Smooth muscle cell (in vitro differentiated cells): ENCODE data around the gene SLC22A3. TPM values are rescaled to one million over a fixed set of nuclear protein-coding genes. Genes with fewer than 3 reads are reported as not detected.

Experiments used
- DNase-seq: peaks from one replicate; lab custom pipeline; 2025; ENCODE audit not compliant: unreplicated experiment; lab: John Stamatoyannopoulos, UW
- H2AFZ ChIP-seq: fragments of 200-600 bp; sonication (generic); 2 replicates; pipeline ENCODE4 v1.6.0; 2016; ENCODE audit warnings: antibody characterized with exemption, low read depth, mild to moderate bottlenecking
- H3F3A ChIP-seq: fragments of 200-600 bp; sonication (generic); 2 replicates; pipeline ENCODE4 v1.6.0; 2017; ENCODE audit warnings: antibody characterized with exemption, low read depth
- H3K27ac ChIP-seq: fragments of 200-600 bp; sonication (generic); 2 replicates; pipeline ENCODE4 v1.5.1; 2016; ENCODE audit warnings: low read depth, mild to moderate bottlenecking
- H3K27me3 ChIP-seq: fragments of 200-600 bp; sonication (generic); 2 replicates; pipeline ENCODE4 v1.6.1; 2016; ENCODE audit warnings: low read depth, mild to moderate bottlenecking
- H3K36me3 ChIP-seq: fragments of 200-600 bp; sonication (generic); 2 replicates; pipeline ENCODE4 v1.5.1; 2016; ENCODE audit warnings: low read depth
- H3K4me1 ChIP-seq: fragments of 200-600 bp; sonication (generic); 2 replicates; pipeline ENCODE4 v1.5.1; 2016; ENCODE audit warnings: low read depth
- H3K4me2 ChIP-seq: fragments of 200-600 bp; sonication (generic); 2 replicates; pipeline ENCODE4 v1.6.0; 2016; ENCODE audit warnings: mild to moderate bottlenecking
- H3K4me3 ChIP-seq: fragments of 200-600 bp; sonication (generic); 2 replicates; pipeline ENCODE4 v1.5.1; 2016; ENCODE audit warnings: mild to moderate bottlenecking
- H3K79me2 ChIP-seq: fragments of 200-600 bp; sonication (generic); 2 replicates; pipeline ENCODE4 v1.6.0; 2016; ENCODE audit warnings: low read depth, mild to moderate bottlenecking
- H3K9ac ChIP-seq: fragments of 200-600 bp; sonication (generic); 2 replicates; pipeline ENCODE4 v1.6.0; 2016; ENCODE audit warnings: low read depth
- H3K9me3 ChIP-seq: fragments of 200-600 bp; sonication (generic); replicated peaks from 2 replicates; pipeline ENCODE4 v1.5.1; 2016; ENCODE audit warnings: low read depth
- H4K20me1 ChIP-seq: fragments of 200-600 bp; sonication (generic); 2 replicates; pipeline ENCODE4 v1.6.0; 2016; ENCODE audit warnings: low read depth
- WGBS: methylation state at CpG from one replicate; pipeline ENCODE4 v1.1.7; 2016; ENCODE audit warnings: low lambda C conversion rate; 5-methylcytosine and 5-hydroxymethylcytosine counted together
- polyA plus RNA-seq: library from polyadenylated mRNA; unstranded; fragments of >200 nt; fragmentation: Nextera tagmentation; extraction: Ambion mirVana; gene quantifications from 2 replicates; pipeline ENCODE4 v1.2.1, GENCODE V29; 2016
- total RNA-seq: library from RNA; depleted of rRNA; stranded (reverse); fragments of >200 nt; gene quantifications from 2 replicates; pipeline ENCODE4 v1.2.3, GENCODE V29; 2014
- TF ChIP-seq, protein P1 (sequence below): fragments of 200-600 bp; sonication (generic); IDR thresholded peaks from 2 replicates; pipeline ENCODE4 v1.5.1; 2017; ENCODE audit warnings: borderline replicate concordance, mild to moderate bottlenecking, antibody characterized with exemption; ENCODE audit not compliant: insufficient read depth, poor library complexity, severe bottlenecking

Gene SLC22A3
- total and polyA plus RNA-seq, 2 experiments from 2014 or later, result 59.5 to 69.5 TPM

DNA sequence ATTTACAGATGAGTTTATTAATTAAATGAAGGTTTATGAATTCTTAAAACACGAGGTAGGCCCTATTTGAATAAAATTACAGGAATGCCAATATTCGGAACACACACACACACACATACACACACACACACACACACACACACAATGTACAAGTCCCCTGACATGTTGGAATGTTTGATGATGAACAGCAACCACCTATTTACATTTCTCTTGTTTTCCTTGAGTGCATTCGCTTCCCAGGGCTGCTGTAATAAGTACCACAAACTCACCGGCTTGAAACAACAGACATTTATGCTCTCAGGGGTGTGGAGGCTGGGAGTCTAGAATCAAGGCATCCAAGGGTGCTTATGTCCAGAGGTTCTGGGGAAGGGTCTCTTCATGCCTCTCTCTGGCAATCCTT is 90.3 kb downstream of the SLC22A3 start:
- Histone ChIP-seq H3K9me3 (no peaks in the 10 kb centered on the region), H3K27me3 (no peaks in the 10 kb centered on the region), H3K4me3 (no peak overlapping the region), H3K79me2 (no peaks in the 10 kb centered on the region), H3K9ac (no peak overlapping the region), H3K4me1 (no peaks in the 10 kb centered on the region), H3K4me2 (no peak overlapping the region), H3K36me3 (no peaks in the 10 kb centered on the region), H4K20me1 (no peaks in the 10 kb centered on the region), H3K27ac (no peak overlapping the region), H3F3A (no peaks in the 10 kb centered on the region), H2AFZ (no peak overlapping the region)
- 89% methylated on average over 4 of the region's 4 CpGs for WGBS
- TF ChIP-seq, protein P1, sequence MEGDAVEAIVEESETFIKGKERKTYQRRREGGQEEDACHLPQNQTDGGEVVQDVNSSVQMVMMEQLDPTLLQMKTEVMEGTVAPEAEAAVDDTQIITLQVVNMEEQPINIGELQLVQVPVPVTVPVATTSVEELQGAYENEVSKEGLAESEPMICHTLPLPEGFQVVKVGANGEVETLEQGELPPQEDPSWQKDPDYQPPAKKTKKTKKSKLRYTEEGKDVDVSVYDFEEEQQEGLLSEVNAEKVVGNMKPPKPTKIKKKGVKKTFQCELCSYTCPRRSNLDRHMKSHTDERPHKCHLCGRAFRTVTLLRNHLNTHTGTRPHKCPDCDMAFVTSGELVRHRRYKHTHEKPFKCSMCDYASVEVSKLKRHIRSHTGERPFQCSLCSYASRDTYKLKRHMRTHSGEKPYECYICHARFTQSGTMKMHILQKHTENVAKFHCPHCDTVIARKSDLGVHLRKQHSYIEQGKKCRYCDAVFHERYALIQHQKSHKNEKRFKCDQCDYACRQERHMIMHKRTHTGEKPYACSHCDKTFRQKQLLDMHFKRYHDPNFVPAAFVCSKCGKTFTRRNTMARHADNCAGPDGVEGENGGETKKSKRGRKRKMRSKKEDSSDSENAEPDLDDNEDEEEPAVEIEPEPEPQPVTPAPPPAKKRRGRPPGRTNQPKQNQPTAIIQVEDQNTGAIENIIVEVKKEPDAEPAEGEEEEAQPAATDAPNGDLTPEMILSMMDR, result no peak
- DNase-seq, result no peak

DNA sequence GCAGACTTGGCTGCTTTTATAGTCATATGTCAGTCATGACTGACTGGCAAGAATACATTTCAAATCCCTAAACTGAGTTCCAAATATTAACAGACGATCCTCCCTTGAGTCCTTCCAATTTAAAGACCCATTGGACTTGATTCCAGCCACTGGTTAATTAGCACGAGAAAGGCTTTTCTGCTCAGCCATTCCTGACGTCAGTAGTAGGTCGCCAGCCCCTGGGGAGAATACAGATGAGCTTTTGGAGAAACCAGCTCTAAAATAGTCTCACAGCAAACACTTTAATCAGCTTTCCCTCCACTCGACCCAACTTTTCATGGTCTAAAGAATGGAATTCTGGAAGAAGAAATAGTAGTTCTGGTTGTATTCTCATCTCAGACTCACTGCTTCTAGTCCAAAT is 91.6 kb downstream of the SLC22A3 start:
- no peaks in the 10 kb centered on the region for H3F3A ChIP-seq
- no peaks in the 10 kb centered on the region for H3K27me3 ChIP-seq
- no peak overlapping the region for H2AFZ ChIP-seq
- H3K4me1 ChIP-seq, result no peaks in the 10 kb centered on the region
- no peak overlapping the region for H3K4me3 ChIP-seq
- H3K79me2 ChIP-seq, result no peaks in the 10 kb centered on the region
- H4K20me1 ChIP-seq, result no peaks in the 10 kb centered on the region
- H3K9me3 ChIP-seq, result no peaks in the 10 kb centered on the region
- DNase-seq, result no peak
- WGBS, result 71% methylated on average over 5 of the region's 5 CpGs
- no peak overlapping the region for H3K9ac ChIP-seq
- H3K27ac ChIP-seq, result no peak overlapping the region
- no peaks in the 10 kb centered on the region for H3K36me3 ChIP-seq
- TF ChIP-seq, protein P1, result no peak
- H3K4me2 ChIP-seq, result no peak overlapping the region

DNA sequence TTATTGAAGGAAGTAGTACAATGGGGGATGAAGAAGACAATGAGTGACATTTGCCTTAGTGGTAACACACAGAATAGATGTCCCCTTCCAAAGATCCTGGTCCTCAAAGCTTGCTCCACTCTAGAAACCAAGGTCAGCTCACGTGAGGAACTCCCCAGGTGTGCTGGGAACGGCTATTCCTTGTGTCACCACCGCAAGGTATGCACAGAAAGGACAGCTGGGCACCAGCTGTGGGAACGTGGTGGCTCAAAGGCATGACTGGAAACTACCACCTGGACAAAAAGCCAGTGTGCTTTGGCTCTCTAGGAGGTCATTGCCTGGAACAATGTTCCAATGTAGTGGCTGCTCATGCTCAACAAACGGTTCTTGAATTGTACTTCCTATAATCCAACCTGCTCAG is 94.0 kb downstream of the SLC22A3 start:
- 92% methylated on average over 5 of the region's 5 CpGs for WGBS
- Histone ChIP-seq H3K4me2 (no peak overlapping the region), H3K9ac (no peak overlapping the region), H3K27ac (no peak overlapping the region), H3K9me3 (no peaks in the 10 kb centered on the region), H2AFZ (no peak overlapping the region), H3K4me3 (no peak overlapping the region), H4K20me1 (no peaks in the 10 kb centered on the region), H3F3A (no peaks in the 10 kb centered on the region), H3K27me3 (no peaks in the 10 kb centered on the region), H3K79me2 (no peaks in the 10 kb centered on the region), H3K36me3 (no peaks in the 10 kb centered on the region), H3K4me1 (no peaks in the 10 kb centered on the region)
- no peak for DNase-seq
- TF ChIP-seq, protein P1, result no peak

DNA sequence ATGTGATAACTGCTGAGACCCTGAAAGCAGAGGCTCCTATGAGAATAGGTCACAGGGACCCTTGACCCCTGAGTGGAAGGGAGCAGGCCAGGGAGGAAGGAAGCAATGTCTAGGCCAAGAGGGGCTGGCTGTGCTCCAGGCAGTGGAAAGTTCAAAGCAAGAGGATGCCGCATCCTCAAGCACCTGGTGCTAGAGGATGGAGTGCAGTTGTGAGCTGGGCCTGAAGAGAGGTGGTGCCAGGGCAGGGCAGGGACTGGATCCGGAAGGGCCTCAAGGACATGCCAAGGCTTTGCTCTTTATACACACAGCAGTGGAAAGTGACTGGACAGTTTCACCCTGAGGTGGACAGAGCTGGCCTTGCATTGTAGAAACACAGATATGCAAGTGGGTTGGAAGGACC is 97.0 kb downstream of the SLC22A3 start:
- H3K4me3 ChIP-seq, result no peak overlapping the region
- no peaks in the 10 kb centered on the region for H3K4me1 ChIP-seq
- H3K79me2 ChIP-seq, result no peaks in the 10 kb centered on the region
- 100% methylated on average over 2 of the region's 2 CpGs for WGBS
- no peaks in the 10 kb centered on the region for H3F3A ChIP-seq
- H4K20me1 ChIP-seq, result no peaks in the 10 kb centered on the region
- H3K27me3 ChIP-seq, result no peaks in the 10 kb centered on the region
- no peak overlapping the region for H3K27ac ChIP-seq
- TF ChIP-seq, protein P1, result no peak
- no peaks in the 10 kb centered on the region for H3K36me3 ChIP-seq
- H3K9ac ChIP-seq, result no peak overlapping the region
- H3K9me3 ChIP-seq, result no peaks in the 10 kb centered on the region
- H2AFZ ChIP-seq, result no peak overlapping the region
- DNase-seq, result no peak
- H3K4me2 ChIP-seq, result no peak overlapping the region
